Fibroblast of lung (primary cell): ENCODE results near the gene MBD1. TPM values are rescaled to one million over a fixed set of nuclear protein-coding genes. Genes with fewer than 3 reads are reported as not detected.

ENCODE experiments used
- DNase-seq, 2 donors: peaks; one replicate each; pipeline versions ENCODE4 v3.0.0 to v3.0.0-alpha.2; 2010; ENCODE audit warnings: low read depth in 2 of 2
- H2AFZ ChIP-seq: 2 replicates; pipeline ENCODE4 v1.5.1; 2012; ENCODE audit warnings: low read length, control low read depth, inconsistent platforms
- H3K27ac ChIP-seq: 2 replicates; pipeline ENCODE4 v1.5.1; 2011; ENCODE audit warnings: low read length, control low read depth; ENCODE audit not compliant: insufficient read depth
- H3K27me3 ChIP-seq: 2 replicates; pipeline ENCODE4 v1.5.1; 2011; ENCODE audit warnings: mild to moderate bottlenecking, low read length; ENCODE audit not compliant: control insufficient read depth, insufficient read depth
- H3K36me3 ChIP-seq: 2 replicates; pipeline ENCODE4 v1.5.1; 2011; ENCODE audit warnings: low read length; ENCODE audit not compliant: control insufficient read depth, insufficient read depth
- H3K4me1 ChIP-seq: 2 replicates; pipeline ENCODE4 v1.5.1; 2011; ENCODE audit warnings: low read length; ENCODE audit not compliant: control insufficient read depth, insufficient read depth; ENCODE audit errors: extremely low read depth
- H3K4me2 ChIP-seq: 2 replicates; pipeline ENCODE4 v1.5.1; 2011; ENCODE audit warnings: low read length, control low read depth; ENCODE audit not compliant: insufficient read depth; ENCODE audit errors: extremely low read depth
- H3K4me3 ChIP-seq, 4 experiments: fragments of 200-600 bp in 1 of 4; sonication (generic) in 1 of 4; replicated peaks in 1 of 4; 2 replicates each; pipeline ENCODE4 v1.5.1; 2011 to 2016; ENCODE audit warnings: low read length in 4 of 4, low read depth in 3 of 4, mild to moderate bottlenecking in 3 of 4, control low read depth in 2 of 4, inconsistent platforms in 1 of 4, mixed read lengths in 1 of 4; ENCODE audit not compliant: insufficient read depth in 1 of 4; ENCODE audit errors: control extremely low read depth in 1 of 4
- H3K79me2 ChIP-seq: 2 replicates; pipeline ENCODE4 v1.5.1; 2012; ENCODE audit warnings: mild to moderate bottlenecking, low read length, inconsistent platforms; ENCODE audit not compliant: control insufficient read depth, insufficient read depth
- H3K9ac ChIP-seq: 2 replicates; pipeline ENCODE4 v1.5.1; 2011; ENCODE audit warnings: mild to moderate bottlenecking, low read length, control low read depth; ENCODE audit not compliant: insufficient read depth
- H3K9me3 ChIP-seq: 2 replicates; pipeline ENCODE4 v1.5.1; 2012; ENCODE audit warnings: low read depth, low read length; ENCODE audit not compliant: control insufficient read depth, insufficient read depth
- H4K20me1 ChIP-seq: 2 replicates; pipeline ENCODE4 v1.5.1; 2011; ENCODE audit warnings: low read length; ENCODE audit not compliant: control insufficient read depth, insufficient read depth; ENCODE audit errors: extremely low read depth
- EZH2 ChIP-seq: IDR thresholded peaks from 2 replicates; pipeline ENCODE4 v1.5.1; 2012; ENCODE audit warnings: low read length, control low read depth, mild to moderate bottlenecking; ENCODE audit errors: missing control alignments
- polyA plus RNA-seq, 2 donors: library from polyadenylated mRNA; depleted of rRNA in 1 of 2; stranded (reverse) in 1 of 2; unstranded in 1 of 2; fragments of >200 nt; gene quantifications; 2 replicates each; pipeline ENCODE4 v1.2.1, GENCODE V29; 2011 to 2012; ENCODE audit warnings: missing spikeins in 1 of 2
- total RNA-seq: library from RNA; depleted of rRNA; stranded (reverse); fragments of >200 nt; gene quantifications from 2 replicates; pipeline ENCODE4 v1.2.1, GENCODE V29; 2014
- TF ChIP-seq, protein P1 (sequence below), 2 donors: IDR thresholded peaks in 1 of 2; conservative IDR thresholded peaks in 1 of 2; 1 replicate in 1 of 2; 2 replicates in 1 of 2; pipeline ENCODE4 v1.5.1; 2011 to 2012; ENCODE audit warnings: low read length in 2 of 2, control low read depth in 1 of 2, inconsistent platforms in 1 of 2, low read depth in 1 of 2, mild to moderate bottlenecking in 1 of 2

The MBD1 gene
- total and polyA plus RNA-seq, 2 donors (not counting 1 experiment from before 2014, with no cell fraction given): 31.1 to 53.3 TPM

DNA sequence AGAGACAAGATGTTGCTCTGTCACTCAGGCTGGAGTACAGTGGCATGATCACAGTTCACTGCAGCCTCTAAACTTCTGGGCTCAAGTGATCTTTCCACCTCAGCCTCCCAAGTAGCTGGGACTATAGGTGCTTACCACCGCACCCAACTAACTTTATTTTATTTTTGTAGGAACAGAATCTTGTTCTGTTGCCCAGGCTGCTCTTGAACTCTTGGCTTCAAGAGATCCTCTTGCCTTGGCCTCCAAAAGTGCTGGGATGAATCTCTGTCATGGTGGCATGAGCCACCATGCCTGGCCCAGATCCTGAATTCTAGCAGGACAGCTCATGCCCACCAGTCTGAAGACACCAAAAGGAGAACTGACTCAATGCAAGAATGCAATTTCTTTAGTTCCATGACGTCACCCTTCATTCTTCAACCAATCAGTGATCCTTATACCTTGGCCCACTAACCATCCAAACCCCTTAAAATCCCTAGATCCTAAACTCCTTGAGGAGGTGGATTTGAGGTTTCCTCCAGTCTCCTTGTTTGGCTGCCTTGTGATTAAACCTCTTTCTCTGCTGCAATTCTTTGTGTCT, 31.8 kb upstream of the MBD1 start:
- Histone ChIP-seq H3K4me2 (no peak overlapping the region), H2AFZ (no peak overlapping the region), H4K20me1 (no peaks in the 10 kb centered on the region), H3K9ac (no peak overlapping the region), H3K36me3 (no peaks in the 10 kb centered on the region), H3K4me3 (no peak overlapping the region), H3K9me3 (no peaks in the 10 kb centered on the region), H3K4me1 (peaks cover 1% of the 10 kb centered on the region), H3K27me3 (no peaks in the 10 kb centered on the region), H3K27ac (no peak overlapping the region), H3K79me2 (no peaks in the 10 kb centered on the region)
- TF ChIP-seq, protein P1, sequence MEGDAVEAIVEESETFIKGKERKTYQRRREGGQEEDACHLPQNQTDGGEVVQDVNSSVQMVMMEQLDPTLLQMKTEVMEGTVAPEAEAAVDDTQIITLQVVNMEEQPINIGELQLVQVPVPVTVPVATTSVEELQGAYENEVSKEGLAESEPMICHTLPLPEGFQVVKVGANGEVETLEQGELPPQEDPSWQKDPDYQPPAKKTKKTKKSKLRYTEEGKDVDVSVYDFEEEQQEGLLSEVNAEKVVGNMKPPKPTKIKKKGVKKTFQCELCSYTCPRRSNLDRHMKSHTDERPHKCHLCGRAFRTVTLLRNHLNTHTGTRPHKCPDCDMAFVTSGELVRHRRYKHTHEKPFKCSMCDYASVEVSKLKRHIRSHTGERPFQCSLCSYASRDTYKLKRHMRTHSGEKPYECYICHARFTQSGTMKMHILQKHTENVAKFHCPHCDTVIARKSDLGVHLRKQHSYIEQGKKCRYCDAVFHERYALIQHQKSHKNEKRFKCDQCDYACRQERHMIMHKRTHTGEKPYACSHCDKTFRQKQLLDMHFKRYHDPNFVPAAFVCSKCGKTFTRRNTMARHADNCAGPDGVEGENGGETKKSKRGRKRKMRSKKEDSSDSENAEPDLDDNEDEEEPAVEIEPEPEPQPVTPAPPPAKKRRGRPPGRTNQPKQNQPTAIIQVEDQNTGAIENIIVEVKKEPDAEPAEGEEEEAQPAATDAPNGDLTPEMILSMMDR (conservative IDR thresholded peaks at IDR 0.05 in 1 of 2, IDR thresholded peaks at IDR 0.05 in 1 of 2; ENCODE audit: low read depth in 1 of 2, low read length in 2 of 2): no peak
- TF ChIP-seq EZH2: no peak
- DNase-seq: no peak

DNA sequence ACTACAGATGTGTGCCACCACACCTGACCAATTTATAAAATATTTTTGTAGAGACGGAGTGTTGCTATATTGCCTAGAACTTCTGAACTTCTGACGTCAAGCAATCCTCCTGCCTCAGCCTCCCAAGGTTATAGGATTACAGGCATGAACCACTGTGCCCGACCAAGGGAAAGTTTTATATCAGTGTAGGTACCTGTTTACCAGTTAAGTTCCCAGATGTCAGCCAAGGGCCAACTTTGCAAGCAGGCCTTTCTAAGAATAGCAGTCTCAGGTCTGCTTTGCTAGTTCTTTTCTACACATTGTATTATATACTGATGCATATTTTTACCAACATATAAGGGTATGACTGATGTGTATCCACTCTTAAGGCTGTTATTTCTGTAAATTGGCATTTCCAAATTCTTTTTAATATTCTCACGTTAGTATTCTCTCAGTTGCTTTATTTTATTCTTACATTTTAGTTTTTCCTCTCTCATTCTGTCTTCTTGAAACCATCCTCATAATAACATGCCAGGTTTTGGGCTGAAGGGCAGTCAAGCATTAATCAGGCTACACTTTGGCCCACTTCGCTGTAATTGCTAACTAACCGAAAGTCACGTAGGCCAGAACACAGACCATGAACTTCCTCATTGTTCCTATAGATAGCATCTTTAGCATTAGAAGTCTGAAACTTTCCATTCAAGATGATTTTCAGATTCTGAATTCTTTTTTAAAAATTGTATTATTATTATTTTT, 31.1 kb upstream of the MBD1 start:
- Histone ChIP-seq H3K27ac (no peak overlapping the region), H3K4me1 (peaks cover 3% of the 10 kb centered on the region), H3K27me3 (no peaks in the 10 kb centered on the region), H3K79me2 (no peaks in the 10 kb centered on the region), H3K36me3 (no peaks in the 10 kb centered on the region), H3K4me3 (no peak overlapping the region), H3K4me2 (no peak overlapping the region), H4K20me1 (no peaks in the 10 kb centered on the region), H2AFZ (no peak overlapping the region), H3K9me3 (no peaks in the 10 kb centered on the region), H3K9ac (no peak overlapping the region)
- DNase-seq: no peak
- TF ChIP-seq EZH2: no peak
- TF ChIP-seq, protein P1 (conservative IDR thresholded peaks at IDR 0.05 in 1 of 2, IDR thresholded peaks at IDR 0.05 in 1 of 2; ENCODE audit: low read depth in 1 of 2, low read length in 2 of 2): no peak

DNA sequence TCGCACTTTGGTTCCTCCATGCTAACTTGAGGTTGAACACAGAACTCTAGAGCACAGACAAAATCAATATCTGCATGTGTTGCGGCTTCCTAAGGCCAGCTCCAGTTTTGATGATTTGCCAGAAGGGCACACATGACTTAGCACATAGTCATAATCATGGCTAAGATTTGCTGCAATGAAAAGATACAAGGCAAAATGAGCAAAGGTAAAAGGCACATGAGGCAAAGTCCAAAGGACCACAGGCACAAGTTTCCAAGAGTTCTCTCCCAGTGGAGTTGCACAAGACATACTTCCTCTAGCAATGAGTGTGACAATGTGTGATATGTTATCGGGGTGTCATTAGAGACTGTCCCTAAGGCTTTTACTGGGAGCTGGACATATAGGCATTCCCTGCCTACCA, 30.3 kb upstream of the MBD1 start:
- no peak overlapping the region for H3K9ac ChIP-seq
- H4K20me1 ChIP-seq: no peaks in the 10 kb centered on the region
- H3K36me3 ChIP-seq: no peaks in the 10 kb centered on the region
- no peaks in the 10 kb centered on the region for H3K9me3 ChIP-seq
- H2AFZ ChIP-seq: no peak overlapping the region
- no peak overlapping the region for H3K4me3 ChIP-seq
- H3K79me2 ChIP-seq: no peaks in the 10 kb centered on the region
- H3K4me1 ChIP-seq: peaks cover 3% of the 10 kb centered on the region
- no peak for TF ChIP-seq EZH2
- TF ChIP-seq, protein P1 (conservative IDR thresholded peaks at IDR 0.05 in 1 of 2, IDR thresholded peaks at IDR 0.05 in 1 of 2; ENCODE audit: low read depth in 1 of 2, low read length in 2 of 2): no peak
- no peak overlapping the region for H3K27ac ChIP-seq
- H3K27me3 ChIP-seq: no peaks in the 10 kb centered on the region
- DNase-seq: no peak
- H3K4me2 ChIP-seq: no peak overlapping the region
